Medulla oblongata (tissue), 1 donor: ENCODE data around the gene ZBTB22.
"Not testable (repeated sequence)": the region's sequence is repeated elsewhere in the genome, so short reads cannot be mapped to it uniquely, and the experiment has no call there.

Experiments used
- DNase-seq: peaks from one replicate; pipeline ENCODE4 v3.0.0-alpha.2; 2015; ENCODE audit errors: extremely low spot score

The ZBTB22 gene

DNA sequence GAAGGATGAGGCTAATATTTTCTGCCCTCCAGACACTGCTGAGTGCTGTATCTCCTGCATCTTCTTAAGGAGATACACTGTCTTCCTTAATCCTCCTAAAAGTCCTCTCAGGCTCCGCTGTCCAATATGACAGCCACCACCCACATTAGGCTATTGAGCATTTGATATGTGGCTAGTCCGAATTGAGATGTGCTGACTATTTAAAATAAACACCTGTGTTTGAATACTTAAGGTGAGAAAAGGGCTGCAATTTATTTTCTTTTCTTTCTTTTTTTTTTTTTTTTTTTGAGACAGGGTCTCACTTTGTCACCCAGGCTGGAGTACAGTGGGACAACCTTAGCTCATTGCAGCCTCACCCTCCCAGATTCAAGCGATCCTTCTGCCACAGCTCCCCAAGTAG is 15.7 kb downstream of the ZBTB22 start:
- DNase-seq: no peak

DNA sequence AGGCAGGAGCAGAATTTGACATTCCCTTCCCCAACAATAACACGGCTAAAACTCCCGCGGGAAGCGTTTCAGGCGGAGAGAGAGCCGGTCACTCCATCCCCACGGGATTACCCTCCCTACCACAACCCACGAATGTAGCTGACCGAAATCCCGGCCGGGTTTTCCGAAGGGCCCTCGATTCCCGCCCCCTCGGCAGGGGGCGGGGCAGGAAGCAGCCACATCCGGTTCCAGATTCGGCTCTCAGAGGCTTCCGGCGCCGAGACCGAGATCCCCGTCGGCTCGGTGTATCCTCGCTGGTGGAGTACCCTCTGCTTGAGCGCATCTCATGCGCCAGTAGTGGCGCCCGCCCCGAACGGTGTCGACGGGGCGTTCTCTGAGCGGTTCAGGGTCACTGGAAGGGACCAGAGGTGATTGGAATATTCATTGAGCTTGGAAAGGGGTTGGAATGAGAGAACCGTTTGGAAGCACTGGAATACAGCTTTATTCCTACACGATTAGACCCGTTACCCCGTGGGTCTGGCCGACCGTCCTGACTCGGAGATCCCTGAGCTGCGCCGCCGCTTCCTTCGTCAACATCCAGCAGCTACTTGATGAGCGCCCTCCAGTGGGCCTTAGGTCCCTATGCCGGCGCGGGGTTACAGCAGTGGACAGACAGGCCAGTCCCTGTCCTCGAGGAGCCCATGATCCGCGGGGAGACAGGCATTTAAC is 18.2 kb downstream of the ZBTB22 start:
- peak; percentile 93 for DNase-seq

DNA sequence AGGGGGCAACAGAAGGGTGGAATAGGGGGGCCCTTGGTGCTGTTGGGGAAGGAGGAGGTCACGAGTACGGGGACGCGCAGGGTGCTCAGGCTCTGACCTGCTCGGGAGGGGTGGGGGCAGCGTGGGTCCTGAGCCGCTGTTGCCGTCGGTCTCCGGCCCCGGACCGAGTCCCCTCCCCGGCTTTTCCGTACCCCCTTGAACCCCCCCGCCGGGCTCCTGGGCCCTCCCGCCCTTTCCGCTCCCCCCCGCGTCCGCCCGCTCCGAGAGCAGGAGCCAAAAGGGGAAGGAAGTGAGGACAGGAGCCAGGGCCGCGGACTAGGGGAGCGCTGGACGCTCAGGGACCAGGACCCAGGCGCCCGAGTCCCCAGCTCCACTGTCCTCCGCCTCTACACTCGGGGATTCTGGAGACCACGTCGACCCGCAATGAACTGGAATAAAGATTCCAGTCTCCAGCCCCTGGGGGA is 18.7 kb downstream of the ZBTB22 start, which contains the start of gene RGL2:
Gene RGL2, minus strand, starts transcription at position 170 of the 464 bp plus-strand sequence. CDS start 332 bp downstream, outside the sequence.
- DNase-seq: peak; percentile 89

DNA sequence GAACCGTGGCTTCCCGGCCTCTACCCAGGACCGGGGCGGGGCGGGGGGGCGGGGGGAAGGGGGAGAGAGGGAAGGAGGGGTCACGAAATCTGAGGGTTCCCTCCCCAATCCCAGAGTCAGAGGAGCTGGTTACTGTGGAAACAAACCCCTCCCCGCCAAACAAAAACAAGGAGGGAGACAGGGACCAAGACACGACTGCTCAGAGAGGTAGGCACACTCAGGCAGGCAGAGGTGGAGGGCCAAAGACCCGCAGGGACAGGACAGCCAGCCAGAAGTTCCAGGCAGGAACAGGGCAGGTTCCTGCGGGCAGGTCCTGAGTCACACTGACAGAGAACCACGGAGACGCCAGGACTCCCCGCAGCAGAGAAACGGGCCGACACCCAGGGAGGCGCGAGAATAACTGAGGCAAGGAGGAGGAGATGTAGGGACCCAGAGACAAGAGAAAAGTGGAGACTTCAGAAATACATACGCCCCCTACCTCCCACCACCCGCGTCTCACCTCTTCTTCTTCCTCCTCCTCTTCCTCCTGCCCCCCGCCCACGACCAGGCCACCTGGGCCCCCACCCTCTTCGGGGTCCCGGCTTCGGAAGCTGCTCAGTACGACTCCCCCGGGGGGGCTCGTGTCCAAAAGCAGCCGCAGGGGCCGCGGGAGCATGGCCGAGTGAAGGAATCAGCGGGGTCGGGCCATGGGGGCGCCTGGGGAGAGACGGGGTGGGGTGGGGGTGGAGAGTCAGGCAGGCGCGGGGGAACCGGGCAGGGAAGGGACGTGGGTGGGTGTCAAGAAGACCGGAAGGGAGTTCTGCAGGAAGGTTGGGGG is 19.4 kb downstream of the ZBTB22 start:
- DNase-seq: peak; percentile 72

DNA sequence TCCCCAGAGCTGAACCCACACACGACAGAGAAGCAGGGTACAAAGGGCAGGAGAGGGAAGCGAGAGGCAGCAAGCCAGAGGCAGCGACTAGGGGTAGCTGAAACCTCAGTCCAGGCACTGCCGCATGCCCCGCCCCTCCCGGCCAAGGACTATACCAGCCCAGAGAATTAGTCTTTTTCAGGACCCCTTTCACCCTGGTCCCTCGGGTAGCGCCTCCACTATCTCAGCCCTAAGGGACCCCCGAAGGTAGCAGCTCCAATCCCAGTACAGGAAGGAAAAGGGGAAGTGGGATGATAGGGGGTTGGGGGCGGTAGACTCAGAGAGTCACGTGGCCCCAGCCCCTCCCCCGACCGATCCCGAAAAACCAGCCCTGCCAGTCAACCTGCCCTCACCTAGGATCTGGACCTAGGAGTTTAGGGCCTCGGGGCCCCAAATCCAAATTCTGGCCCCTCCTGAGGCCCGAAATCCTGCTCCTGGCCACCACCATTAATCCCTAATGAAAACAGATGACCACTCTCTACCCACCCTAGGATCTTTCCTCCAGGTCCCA is 20.1 kb downstream of the ZBTB22 start:
- no peak for DNase-seq

DNA sequence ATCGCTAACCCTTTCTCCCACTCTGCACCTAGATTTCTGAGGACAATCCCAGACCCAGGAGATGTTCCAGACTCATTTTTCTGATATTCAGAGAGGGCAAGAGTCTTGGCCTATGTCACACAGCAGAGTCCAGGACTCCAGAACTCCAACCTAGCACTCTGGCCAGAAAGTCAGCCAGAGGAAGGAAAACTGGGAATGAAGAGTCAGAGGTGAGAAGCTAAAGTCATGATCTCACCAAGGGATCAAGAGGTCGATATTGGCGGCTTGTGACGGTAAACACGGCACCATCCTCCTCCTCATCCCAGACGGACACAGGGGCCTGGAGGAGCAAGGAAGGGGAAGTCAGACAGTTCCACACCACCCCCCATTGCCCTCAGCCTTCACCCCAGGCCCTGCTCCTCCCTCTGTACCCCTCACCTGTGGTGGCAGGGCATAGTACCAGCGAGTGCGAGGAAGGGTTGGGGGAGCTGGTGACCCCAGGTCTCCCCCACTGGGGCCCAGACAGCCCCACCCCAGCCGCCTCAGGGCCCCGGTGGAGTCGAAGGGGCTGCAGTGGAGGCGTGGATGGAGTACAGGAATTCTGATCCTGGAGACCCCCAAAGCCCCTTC is 20.6 kb downstream of the ZBTB22 start:
- DNase-seq: no peak

DNA sequence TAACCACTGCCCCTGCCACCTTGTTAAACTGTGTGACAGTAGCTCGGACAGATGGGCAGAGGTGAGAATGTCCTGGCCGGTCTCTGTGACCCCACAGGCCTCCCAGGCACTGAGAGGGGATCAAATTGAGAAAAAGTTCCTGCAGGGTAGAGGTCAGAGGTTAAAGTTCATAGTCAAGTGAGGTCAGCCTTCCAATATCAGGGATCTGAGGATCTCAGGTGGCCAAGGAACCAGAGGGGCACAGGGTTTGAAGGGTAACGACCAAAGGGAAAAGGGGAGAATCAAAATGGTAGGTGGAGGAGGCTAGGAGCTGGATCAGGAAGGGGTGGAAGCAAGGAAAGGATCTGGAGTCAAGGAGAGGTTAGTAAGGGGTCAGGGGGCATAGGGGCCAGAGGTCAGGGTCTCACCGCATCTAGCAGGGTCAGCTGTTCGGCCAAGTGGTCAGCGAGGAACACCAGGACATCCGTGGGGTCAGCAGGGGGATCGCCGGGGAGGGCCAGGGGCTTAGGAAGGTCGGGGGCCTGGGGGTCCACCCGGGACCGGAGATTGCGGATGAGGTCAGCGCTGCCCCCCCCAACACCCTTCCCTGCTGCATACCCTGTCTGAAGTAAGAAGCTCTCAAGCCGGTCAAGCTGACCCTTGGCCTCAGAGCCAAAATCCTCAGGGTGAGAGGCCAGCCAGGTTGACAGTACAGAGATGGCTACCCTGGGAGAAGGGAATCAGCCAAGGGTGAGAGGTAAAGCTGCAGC is 21.7 kb downstream of the ZBTB22 start:
- no peak for DNase-seq

DNA sequence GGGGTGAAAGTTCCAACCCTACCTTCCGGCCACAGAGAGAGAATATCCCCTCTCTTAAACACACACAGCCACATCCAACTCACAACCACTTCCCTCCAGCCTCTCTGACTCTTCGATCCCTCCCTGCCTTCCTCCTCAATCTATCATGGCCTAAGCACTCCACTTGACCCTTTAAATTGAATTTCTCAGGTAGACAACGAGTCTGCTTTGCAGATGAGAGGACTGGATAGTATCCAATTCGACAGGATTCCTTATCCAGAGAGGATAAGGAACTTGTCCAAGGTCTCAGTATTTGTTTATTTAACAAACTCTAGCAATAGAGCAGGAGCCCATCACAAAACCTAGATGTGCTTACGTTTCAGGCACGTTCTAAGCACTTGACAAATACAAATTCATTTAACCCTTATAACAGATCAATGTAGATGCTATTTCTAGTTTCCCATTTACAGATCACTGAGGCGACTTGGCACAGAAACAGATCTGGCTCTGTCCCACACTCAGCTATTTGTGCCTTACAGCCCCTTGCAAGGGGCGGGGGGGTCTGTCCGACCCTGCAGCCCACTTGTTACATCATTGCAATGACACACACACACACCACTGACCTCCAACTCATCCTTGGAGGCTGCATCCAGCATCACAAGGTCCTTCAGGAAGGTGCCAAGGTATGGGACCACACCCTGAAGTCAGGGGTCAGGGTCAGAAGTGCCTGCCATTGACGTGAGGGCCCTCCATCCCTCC is 23.3 kb downstream of the ZBTB22 start:
- DNase-seq: no peak

DNA sequence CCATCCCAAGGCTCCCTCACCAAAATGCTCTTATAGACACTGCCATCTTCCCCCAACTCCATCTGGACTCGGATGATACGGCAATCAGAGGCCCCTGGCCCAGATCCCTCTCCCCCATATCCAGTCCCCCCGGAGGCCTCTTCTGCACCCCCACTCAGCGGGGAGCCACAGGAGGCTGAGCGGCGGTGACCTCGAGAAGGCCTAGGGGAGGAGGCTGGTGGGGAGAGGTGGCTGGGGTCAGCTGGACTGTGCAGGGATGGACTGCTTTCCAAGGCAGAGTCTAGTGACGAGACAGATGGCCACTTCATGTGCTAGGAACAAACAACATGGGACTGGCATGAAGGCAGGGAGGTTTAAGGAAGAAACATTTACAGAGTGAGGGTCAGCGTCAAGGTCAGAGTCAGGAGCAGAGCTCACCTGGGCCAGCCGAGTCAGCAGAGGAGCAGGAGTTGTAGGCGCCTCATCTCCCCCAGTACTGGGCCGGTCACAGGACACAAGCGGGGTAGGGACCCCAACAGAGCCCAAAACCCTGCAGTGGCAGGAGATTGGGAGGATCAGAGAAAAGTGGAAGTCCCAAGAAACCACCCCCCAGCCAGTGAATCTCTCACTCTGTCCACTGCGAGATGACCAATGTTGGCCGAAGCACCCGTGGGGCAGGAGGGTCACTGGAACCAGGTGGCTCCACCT is 24.4 kb downstream of the ZBTB22 start:
- DNase-seq: no peak

DNA sequence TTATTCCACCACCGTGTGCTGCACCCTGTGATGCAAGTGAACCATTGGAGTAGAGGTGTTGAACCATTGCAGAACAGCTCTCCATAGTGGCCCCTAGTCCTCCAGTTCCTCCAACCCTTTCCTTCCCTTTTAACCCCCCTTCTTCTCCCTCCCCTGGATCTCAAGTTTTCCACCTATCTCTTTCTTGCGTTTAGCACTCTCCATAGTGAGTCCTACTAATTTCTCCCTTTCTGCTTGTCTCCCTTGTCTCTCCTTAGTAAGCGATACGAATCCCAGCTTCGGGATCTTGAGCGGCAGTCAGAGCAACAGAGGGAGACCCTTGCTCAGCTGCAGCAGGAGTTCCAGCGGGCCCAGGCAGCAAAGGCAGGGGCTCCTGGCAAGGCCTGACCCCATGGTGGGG is 27.1 kb downstream of the ZBTB22 start:
- no peak for DNase-seq

DNA sequence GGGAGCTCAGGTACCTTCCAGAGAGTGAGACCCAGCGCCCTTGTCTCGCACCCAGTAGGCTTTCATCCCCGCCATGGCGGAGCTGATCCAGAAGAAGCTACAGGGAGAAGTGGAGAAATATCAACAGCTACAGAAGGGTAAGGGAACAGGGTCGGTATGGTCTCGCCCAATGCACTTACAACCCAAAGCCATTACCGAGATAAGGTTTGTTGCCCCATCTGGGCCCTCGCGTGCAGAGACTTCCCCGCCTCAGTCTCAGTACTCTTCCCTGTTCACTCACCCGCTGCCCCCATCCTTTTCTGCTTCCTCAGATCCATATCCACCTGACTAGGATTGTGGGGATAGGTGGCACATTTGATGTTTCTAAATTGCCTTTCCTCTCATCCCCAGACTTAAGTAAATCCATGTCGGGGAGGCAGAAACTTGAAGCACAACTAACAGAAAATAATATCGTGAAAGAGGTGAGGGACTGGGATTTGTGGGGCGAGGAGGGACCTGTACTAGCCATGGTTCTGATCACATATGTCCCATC is 27.7 kb downstream of the ZBTB22 start:
- DNase-seq: no peak

DNA sequence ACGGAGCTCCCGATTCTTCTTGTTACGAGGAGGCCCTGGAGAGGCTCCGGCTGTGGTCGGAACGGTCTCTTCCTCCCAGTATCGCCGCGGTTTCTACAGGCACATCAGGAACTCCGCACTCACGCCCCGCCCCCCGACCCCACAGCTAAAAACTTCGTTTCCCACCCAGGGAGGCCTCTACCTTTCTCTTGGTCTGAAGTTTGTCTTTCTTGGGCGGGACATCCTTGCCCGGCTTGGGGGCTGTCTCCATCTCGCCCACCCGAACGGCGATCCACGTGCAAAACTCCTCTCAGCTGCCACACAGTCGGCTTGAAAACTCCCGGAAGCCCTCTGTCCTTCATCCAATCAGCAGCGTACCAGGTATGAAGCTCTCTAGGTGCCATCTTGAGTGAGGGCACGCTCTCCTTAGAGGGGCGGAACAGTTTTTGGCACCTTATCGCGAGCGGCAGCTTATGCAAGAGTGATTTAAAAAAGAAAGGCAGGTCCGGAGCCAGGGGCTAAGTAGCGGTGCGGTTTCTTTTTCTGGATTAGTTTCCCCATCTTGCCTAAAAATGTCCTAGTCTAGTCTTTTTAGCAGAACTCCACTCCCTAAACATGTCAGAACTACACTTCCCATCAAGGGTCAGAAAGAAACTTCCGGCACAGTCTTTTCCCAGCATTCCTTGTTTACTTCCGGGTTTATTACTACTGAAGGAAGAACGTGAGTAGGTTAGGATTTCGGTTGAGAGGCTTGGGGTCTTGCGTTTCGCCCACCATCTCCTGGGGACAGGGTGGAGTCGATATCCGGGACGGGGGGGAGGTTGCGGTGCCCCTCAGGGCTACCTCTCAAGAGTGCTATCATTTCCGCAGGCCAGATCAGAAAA is 28.4 kb downstream of the ZBTB22 start, which contains the start of the genes PFDN6 and WDR46:
Gene PFDN6, plus strand, starts transcription at position 681 of the 863 bp plus-strand sequence. CDS start 256 bp downstream, outside the sequence.
Gene WDR46, minus strand, starts transcription at position 319 of the 863 bp plus-strand sequence. Its CDS starts 69 bp downstream, at position 250.
- peak; percentile 99 for DNase-seq

DNA sequence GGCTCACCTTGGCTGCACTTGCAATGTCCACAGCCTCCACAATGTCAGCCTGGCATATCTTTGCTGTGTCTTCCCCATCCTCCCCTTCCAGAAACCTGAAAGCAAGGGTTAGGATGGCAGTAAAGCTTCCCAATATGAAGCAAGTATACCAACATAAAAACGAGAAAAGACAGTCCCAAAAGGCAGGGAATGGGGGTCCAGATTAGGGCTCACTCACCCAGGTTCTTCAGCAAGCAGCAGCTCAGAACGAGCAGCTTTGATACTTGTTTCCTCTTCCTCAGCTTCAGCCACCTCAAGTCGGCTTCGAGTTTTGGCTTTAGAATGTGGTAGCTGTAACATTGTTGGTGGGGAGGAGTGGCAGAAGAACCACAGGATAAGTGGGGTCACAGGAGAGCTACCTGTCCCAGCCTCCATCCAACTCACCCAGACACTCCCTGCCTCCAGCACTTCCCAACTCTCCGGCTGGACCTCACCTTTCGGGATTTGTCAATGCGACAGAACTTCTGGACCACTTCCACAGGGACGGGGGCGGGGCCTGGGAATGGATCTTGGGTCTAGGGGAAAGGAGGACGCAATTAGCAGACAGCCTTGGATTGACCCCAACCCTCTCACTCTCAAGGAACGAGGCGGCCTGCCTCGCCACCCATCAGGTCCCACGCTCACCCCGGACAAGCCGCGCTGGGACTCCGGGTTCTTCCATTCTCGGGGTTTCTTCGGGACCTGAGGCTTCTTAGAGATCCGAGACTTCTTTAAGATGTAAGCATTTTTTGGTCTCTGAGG is 29.2 kb downstream of the ZBTB22 start:
- DNase-seq: no peak

DNA sequence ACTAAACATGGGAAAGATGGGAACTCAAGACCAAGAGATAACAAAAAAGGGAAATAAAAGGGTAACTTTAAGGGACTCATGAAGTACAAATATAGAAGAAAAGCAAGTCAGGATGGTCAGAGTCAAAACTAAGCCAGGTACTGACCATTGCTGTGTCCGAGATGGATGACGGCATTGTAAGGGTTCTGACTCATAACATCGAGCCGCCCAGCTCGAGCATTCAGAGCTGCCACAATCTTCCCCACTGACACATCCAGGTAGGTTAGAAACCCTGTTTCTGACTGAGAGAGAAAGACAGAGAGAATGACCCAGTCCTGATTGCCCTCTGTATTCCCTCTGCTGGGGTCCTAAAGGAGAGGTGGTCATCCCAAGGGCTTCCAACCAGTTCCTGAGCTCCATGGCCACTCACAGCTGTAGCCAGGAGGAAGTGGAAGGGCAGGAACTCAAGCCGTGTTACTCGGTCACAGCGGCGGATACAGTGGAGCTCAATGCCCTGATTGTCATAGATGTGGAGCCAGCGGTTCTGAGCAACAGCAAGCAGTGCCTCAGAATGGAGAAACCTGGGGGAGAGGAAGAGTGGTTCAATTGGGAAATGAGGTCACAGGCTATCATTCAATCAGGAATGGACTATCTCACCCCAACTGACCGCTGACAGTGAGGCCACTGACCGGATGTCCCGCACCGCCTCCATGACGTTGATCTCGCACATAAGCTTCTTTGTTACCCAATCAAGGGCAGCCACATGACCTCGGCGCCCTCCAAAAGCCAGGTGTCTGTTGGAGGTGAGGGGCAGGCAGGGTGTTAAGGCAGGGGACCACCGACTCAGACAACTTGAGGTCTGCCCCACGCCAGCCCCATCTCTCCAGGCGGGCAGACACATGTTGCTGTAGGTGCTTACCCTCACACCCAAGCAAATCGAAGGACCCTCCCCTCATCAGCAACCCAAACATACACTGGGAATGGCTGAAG is 30.3 kb downstream of the ZBTB22 start:
- DNase-seq: no peak

DNA sequence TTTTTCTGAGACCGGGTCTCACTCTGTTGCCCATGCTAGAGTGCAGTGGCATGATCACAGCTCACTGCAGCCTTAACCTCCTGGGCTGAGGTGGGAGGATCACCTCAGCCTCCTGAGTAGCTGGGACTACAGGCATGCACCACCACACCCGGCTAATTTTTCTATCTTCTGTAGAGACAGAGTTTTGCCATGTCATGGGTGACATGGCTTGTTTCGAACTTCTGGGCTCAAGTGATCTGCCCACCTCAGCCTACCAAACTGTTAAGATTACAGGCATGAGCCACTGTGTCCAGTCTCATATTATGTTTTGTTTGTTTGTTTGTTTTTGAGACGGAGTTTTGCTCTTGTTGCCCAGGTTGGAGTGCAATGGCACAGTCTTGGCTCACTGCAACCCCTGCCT is 32.3 kb downstream of the ZBTB22 start:
- not testable (repeated sequence) for DNase-seq

DNA sequence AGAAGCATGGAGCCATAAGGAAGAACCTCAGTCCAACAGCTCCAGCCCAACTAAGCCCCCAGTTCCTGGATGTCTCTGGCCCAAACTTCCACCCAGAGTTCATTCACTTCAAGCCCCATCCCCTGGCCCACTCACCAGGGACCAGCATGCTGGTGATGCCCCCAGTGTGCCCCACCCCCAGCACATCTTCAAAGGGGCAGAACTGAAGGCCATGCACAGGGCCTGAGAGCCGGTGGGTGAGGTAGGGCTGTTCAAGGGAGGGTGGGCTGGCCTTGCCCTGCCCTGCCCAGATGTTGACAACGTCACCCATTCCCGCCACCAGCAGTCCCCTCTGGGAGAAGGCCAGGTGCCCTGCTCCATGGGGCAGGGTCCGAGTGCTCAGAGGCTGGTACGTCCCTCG is 37.0 kb downstream of the ZBTB22 start:
- DNase-seq: no peak
